HL-60/S4 treated with retinoic acid at 250 ng/mL for 4 days and 3 days (cell line): ENCODE data around the gene GARS1.
"Not testable (repeated sequence)": the region's sequence is repeated elsewhere in the genome, so short reads cannot be mapped to it uniquely, and the experiment has no call there.

Source experiments
- in situ Hi-C: fragments of 300-500 bp; cut with MboI; formaldehyde crosslinking; loops from 2 replicates; pipeline ENCODE4 v1.7.0; 2022; ENCODE audit warnings: low sequenced_read_pairs

Gene GARS1

DNA sequence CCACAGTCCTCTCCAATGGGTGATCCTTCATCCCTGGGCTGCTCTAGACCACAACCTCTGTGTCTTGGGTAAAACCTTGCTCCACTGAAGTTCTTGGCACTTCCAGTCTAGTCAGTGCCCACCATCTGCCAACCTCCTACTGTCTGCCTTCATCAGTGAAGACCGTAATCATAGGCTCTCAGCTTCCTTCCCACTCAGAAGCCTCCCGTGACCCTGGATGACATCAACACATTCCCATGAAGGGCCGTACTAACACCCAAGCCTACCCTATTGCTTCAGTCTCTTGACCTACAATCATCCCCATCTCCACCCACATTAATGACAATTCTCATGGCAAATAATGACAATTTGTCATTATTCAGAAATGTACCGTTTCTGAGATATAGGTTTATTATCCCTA lies 27.6 kb upstream of the GARS1 start:
- in situ Hi-C loops, result loop anchor here (25.0 kb wide), 1 partner anchor 405 kb away; no protein-coding TSS in a partner anchor

DNA sequence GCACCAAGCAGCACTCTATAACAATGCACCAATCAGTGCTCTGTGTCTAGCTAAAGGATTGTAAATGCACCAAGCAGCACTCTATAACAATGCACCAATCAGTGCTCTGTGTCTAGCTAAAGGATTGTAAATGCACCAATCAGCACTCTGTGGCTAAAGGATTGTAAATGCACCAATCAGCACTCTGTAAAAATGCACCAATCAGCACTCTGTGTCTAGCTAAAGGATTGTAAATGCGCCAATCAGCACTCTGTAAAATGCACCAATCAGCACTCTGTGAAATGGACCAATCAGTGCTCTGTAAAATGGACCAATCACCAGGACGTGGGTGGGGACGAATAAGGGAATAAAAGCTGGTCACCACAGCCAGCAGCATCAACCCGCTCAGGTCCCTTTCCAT lies 24.4 kb upstream of the GARS1 start:
- in situ Hi-C loops, result loop anchor here (25.0 kb wide), 1 partner anchor 408 kb away; no protein-coding TSS in a partner anchor

DNA sequence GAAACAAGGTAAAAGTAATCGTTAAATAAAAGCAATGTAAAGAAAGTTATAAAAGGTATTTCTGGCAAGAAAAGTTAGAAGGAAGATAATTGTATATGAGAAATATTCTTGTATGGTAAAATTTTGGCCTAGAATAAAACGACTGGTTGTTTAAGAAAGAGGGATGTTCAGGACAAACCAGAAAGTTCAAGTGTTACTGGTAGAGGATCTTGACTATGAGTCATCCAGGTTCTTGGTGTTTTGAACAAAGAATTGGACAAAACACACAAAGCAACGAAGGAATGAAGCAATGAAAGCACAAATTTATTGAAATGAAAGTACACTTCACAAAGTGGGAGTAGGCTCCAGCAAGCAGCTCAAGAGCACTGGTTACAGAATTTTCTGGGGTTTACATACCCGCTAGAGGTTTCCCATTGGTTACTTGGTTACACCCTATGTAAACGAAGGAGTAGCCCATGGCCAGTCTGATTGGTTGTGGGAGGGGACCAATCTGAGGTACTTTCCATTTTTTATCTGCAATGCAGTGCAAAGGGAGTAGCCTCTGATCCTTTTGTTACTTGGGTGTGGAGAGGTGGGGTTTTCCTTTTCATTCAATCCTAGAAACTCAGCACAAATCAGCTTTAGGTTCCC lies 22.4 kb upstream of the GARS1 start:
- in situ Hi-C loops, result loop anchor here (25.0 kb wide), 1 partner anchor 410 kb away; no protein-coding TSS in a partner anchor

DNA sequence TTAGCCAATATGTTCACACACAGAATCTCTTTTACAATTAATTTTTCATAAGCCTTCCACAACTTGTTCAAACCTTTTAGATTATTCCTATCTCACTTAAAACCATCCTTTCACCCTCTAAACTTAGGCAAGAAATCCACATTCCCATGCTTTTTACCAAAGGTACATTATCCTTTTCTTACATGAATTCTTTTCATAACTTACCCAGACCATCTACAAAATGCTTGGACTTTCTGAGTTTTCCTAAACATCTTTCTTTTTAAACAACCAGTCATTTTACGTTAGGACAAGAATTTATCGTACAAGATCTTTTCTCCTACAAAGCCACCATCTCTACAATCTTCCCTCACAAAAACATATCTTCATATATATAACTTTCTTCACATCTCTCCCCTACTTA lies 18.8 kb upstream of the GARS1 start:
- in situ Hi-C loops, result no loop called here

DNA sequence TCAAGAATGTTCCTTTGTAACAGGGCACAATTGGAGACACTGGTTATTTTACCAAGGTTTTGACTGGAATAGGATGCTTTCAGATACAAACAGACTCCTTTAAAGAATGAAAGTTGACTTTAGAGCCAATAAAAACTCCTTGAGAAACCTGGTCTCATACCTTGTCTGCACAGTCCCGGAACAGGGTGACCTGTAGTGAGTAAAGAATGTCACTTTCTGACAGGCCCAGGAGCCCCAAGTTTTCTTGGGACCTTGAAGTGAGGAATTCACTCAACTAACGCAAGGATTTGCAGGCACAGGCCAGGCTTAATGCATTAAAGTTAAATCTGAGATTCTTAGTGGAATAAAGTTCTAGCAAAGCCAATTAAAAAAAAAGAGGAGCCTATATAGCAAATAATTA lies 11.5 kb upstream of the GARS1 start:
- in situ Hi-C loops, result no loop called here

DNA sequence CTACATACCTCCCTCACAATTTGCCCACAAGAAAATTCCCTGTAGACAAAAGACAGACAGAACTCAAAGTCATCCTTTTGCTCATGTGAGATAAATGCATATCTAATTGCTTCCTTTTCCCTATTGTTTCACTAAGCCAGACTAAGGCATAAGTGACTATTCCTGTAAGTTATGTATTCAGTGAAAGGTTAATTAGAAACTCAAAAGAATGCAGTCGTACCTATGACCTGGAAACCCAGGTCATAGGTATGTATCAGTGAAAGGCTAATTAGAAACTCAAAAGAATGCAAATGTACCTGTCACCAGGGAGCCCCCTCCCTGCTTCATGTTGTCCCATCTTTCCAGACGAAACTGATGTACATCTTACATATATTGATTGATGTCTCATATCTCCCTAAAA lies 10.3 kb upstream of the GARS1 start:
- in situ Hi-C loops, result no loop called here

DNA sequence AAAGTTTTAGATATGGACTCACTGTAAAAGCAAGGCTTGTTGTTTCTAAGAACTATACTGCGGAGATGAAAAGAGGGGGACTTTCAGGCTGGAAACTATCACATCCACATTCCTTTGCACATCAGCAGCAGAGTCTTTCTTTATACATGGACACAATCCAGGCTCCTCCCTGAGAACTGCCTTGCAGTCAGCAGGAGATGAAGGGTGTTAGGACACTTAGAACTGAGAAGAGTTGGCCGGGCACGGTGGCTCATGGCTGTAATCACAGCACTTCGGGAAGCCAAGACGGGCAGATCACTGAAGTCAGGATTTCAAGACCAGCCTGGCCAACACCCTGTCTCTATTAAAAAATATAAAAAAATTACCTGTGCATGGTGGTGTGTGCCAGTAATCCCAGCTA lies 9.7 kb upstream of the GARS1 start:
- in situ Hi-C loops, result no loop called here

DNA sequence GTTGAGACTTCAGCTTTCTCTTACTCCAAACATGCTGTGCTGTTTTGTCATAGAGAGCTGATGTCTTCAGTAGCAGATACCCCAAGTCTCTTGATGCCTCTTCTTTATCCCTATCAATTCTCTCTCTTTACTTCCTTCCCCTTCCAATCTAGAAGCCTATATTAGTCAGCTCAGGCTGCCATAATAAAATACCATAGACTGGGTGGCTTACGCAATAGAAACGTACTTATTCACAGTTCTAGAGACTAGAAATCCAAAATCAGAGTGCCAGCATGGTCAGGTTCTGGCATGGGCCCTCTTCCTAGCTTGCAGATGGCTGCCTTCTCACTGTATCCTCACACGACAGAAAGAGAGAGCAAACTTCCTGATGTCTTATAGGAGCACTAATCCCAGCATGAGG lies 9.0 kb upstream of the GARS1 start:
- in situ Hi-C loops, result no loop called here

DNA sequence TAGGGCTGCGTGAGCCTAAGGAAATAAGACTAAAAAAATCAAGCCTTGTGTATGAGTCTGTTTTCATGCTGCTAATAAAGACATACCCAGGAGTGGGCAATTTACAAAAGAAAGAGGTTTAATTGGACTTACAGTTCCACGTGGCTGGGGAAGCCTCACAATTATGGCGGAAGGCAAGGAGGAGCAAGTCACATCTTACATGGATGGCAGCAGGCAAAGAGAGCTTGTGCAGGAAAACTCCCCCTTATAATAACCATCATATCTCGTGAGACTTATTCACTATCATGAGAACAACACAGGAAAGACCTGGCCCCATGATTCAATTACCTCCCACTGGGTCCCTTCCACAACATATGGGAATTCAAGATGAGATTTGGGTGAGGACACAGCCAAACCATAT lies 7.1 kb upstream of the GARS1 start:
- in situ Hi-C loops, result not testable (repeated sequence)

DNA sequence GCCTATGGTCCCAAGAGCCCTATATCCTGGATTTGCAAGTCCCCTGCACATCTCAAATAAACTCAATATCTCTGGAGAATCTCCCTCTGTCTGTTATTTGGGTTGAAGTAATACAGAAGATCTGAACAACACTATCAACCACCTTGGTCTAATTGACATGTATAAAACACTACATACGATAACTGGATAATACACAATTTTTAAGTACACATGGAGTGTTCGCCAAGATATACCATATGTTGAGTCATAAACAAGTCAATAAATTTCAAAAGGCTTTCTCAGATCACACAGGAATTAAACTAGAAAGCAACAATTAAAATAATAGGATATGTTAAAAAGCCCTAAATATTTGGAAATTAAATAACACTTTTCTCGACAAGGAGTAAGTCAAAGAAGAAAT lies 5.6 kb upstream of the GARS1 start:
- in situ Hi-C loops, result no loop called here

DNA sequence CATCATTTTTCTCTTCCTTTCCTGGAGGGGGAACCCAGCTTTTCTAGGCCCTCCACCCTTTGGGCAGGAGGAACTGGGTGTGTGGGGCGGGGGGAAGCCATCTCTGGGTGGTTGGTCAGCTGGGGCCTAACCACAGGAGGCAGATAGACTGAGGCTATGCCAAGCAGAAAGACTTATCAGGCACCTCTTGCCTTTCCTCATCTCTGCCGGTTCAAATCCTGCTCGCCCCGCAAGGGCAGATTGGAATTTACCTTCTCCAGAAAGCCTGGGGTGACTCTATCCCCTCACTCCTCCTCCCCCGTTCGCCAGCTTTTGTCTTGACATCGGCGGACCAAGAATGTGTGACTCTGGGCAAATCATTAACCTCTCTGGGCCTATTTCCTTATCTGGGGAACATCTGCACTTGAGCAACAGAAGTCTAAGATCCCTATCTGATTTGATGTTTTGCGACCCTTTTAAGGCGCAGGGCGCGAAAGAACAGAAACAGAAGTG lies 584 bp upstream of the GARS1 start:
- in situ Hi-C loops, result no loop called here

DNA sequence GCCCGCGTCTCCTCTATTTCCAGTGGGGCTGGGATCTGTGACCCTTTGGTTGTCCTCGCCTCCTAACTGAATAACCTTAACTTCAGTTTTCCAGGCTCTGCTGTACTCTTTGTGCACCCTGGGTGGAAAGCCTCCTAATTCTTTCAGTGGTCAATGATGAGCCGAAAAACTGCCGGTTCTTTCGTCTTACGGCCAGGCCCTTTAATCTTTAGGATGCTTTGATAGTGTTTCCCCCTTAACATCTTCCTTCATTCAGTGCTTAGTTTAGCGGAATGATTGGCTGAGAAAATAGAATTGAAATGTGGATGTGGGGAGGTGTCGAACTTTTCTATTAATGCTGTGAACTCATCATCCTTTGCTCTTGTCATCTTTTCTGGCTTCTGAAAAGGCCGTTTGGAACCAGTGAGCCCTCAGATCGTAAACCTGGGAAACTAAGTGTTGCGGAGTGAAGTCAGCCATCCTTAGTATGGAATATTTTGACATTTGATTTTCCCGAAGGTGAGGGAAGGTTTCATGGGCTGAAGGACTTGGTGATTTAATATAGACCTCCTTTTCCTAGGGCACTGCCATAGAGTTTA lies 847 bp downstream of the GARS1 start:
- in situ Hi-C loops, result no loop called here

DNA sequence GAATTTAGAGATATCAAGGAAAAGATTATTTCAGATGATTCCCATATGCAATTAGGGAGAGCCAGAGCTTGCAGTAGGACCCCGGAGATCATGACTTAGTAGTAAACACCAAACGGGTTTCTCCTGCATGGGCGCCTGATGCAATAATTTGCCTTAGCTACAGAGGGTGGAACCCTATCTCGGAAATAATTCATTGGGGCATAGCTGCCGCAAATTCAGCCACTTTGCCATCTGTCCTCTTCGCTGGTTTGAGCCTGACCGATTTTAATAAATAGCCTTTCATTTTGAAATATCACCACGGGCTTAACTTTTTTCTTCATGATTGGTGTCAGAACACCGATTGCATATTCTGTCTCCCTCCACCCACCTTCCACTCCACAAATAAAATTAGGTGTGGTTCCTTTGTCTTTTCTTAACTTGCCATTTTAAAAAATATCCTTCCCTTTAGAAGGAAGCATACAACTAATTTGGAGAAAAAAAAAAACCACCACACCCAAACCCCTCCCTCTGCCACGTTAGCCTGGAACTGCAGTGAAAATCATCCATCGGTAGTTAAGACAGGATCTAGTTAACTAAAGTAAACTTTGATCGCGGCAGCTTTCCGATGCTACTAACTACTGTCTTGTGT lies 1.4 kb downstream of the GARS1 start:
- in situ Hi-C loops, result no loop called here

DNA sequence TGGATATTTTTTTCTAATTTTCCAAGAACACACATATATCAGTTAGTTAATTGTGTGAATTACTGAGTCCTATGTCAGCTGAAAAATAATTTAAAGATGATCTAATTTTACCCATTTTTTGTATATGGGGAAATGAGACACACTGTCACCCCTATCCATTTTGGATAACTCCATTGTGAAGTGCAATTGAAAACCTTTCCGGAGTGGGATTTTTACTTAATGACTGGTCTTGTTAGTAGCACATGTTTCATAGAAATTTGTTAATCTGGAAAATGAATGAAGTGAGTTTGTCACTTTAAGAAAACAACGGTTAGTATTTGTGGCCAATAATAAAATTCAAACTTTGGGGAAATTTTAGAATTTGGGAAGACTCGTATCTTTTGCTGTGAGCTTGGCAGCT lies 2.0 kb downstream of the GARS1 start:
- in situ Hi-C loops, result no loop called here

DNA sequence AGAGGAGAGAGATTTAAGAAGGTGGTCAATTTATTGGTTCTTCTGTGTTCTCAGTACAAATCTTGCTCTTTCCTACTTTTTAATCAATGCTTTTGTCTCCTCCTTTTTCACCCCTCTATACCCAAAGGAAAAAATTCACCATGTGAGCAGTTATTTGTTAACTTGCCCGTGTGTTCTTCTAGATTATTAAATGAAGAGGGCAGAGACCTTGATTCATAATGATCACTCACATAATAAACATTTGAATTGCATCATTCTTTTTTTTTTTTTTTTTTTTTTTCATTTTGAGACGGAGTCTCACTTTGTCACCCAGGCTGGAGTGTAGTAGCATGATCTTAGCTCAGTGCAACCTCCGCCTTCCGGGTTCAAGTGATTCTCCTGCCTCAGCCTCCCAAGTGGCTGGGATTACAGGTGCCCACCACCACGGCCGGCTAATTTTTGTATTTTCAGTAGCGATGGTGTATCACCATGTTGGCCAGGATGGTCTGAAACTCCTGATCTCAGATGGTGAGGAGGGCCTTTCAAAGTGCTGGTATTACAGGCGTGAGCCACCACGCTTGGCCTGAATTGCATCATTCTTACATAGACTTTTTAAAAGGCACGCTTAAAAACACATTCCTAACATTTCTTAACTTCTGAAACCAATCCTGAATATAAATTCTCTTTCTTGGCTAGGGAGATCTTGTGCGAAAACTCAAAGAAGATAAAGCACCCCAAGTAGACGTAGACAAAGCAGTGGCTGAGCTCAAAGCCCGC lies 3.6 kb downstream of the GARS1 start:
- in situ Hi-C loops, result no loop called here

DNA sequence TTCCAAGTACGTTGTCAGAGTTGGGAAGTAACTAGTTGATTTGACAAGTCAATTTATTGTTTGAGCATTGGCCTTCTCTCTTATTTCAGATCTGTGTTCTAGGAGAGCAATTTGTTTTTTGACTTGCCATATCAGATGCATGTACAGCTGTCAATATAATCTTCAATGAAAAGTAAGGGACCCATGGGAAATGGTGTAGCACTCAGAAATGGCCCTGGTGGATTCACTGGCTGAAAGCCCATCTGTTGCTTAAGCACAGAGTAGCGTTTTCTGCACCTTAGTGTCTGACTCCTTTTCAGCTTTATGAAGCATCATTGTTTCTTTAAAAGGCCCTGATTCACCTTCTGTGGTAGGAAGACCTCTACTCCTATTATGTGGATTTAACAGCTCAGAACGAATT lies 10.2 kb downstream of the GARS1 start:
- in situ Hi-C loops, result no loop called here

DNA sequence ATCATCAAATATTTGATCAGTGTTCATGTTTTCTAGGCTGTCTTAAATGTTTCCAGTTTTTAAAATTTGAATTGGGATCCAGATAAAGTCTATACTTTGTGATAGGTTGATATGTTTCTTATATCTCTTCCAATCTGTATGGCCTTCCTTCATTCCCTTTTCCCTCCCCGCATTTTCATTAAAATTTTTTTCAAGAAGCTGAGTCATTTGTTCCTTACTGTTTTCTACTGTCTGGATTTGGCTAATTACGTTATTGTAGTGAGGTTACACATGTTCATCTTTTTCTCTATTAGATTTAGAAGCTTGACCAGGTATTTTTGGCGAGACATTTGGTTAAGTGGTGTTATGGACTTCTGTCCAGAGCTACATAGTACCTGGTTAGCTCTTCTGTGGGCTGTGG lies 11.2 kb downstream of the GARS1 start:
- in situ Hi-C loops, result no loop called here

DNA sequence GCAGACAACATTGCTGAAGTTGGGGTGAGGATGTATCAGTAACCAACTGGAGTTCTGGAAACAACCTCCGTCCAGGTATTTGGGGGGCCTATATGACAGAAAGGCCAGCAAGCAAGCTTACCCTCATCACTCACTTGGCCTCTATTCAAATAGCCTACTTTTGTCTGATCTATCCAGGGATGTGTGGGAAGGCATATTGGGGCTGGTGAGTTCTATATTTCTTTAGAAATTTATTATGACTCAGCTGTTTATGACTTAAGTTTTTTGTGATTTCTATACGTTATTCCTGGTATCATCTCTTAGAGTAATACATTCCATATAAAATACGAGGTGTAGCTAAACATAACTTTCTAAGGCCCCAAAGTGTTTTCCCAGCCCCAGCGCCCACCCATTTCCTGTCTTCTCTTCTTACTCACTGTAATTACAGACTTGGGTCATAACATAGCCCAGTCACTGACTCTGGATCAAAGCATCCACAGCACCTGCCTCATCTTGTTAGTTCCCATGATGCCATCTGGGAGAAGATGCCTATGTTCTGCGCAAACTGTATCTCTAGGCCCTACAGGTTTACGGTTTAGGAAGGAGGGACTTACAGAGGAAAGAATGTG lies 18.1 kb downstream of the GARS1 start:
- in situ Hi-C loops, result no loop called here

DNA sequence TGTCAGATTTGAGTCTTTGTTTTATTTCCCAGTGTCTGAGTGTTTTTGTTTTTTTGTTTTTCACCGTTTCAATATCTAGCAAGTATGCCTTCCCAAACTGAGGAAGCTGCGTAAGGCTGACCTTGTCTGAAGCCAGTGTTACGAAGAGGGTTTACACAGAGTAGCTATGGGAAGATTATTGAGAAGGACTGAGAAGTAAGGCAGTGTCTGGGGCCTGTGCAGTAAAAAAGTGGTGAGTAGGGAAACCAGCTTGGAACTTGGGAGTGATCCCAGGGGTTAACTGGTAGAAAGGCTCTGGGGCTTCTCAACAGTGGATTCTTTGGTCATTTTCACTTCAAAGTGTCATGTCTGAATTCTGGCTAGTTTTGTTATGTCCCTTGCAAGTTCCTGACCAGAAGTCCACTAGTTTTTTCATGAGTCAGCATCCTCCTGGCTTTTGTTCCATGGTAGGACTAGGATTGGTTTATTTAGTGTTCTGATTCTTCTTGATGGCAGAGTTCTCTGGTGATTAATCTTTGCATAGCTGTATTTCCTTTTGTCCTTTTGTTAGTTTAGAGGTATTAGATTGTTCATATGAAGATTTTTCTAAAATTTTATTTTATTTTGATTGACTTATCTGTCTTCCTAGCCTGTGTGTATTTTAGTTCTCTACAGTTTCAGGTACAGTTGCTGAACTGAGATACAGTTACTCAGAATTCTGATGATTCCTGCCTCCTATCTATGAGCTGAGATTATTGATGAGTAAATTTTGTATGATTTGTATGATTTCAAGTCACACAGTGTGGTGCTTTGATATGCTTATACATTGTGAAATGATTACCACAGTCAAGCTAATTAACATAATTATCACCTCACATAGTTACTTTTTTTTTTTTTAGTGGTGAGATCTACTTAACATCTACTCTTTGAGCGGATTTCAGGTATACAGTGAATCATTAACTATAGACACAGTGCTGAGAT lies 19.0 kb downstream of the GARS1 start:
- in situ Hi-C loops, result no loop called here

DNA sequence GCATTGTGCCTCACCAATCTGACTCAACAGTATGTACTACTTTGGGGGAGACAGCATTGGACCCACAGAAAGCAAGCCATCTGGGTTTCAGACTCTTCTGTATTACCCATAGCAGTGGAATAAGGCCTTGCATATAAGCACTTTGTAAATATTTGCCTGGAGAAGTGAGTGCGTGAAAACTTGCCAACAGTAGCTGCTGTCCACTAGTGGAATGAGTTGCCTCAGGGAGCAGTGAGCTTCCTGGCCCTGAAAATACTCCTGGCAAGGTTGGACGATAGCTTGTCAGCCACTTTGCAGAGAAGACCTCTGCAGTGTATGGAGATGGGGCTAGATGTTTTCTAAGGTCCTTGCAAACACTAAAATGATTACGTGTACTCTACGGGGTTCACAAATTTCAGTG lies 21.6 kb downstream of the GARS1 start:
- in situ Hi-C loops, result no loop called here
